Measurements from ENCODE around the gene WNT3.

WNT3 gene

GRCh38 chr17:46792071-46792470 is 26.4 kb downstream of the WNT3 start:
- POLR2A ChIA-PET, result no interaction called here
- CTCF ChIA-PET, result no interaction called here
- Histone ChIP-seq H3K9me3 (ENCODE audit: control insufficient read depth, insufficient read depth, low read depth, low read length) (no peaks in the 10 kb centered on the region), H3K4me3 (ENCODE audit: low read depth, low read length) (no peak overlapping the region), H3K4me1 (ENCODE audit: control insufficient read depth, insufficient read depth, low read length) (no peaks in the 10 kb centered on the region), H3K36me3 (ENCODE audit: control insufficient read depth in 2 of 2, insufficient read depth in 1 of 2, low read length in 2 of 2) (no peaks in the 10 kb centered on the region), H3K27ac (ENCODE audit: extremely low read depth, low read depth, low read length) (no peak overlapping the region)
- TF ChIP-seq, protein P1, sequence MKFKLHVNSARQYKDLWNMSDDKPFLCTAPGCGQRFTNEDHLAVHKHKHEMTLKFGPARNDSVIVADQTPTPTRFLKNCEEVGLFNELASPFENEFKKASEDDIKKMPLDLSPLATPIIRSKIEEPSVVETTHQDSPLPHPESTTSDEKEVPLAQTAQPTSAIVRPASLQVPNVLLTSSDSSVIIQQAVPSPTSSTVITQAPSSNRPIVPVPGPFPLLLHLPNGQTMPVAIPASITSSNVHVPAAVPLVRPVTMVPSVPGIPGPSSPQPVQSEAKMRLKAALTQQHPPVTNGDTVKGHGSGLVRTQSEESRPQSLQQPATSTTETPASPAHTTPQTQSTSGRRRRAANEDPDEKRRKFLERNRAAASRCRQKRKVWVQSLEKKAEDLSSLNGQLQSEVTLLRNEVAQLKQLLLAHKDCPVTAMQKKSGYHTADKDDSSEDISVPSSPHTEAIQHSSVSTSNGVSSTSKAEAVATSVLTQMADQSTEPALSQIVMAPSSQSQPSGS (tag by site-specific recombination; IDR thresholded peaks at IDR 0.05; ENCODE audit: low read depth), result peak; percentile 53
- no peak for TF ChIP-seq ZNF211 (tag by site-specific recombination; IDR thresholded peaks at IDR 0.05; ENCODE audit: low read depth)
- TF ChIP-seq MEIS1 (CRISPR knock-in tag; IDR thresholded peaks at IDR 0.05; ENCODE audit: borderline replicate concordance), result no peak
- TF ChIP-seq SCRT2 (tag by site-specific recombination; IDR thresholded peaks at IDR 0.05), result no peak

DNA sequence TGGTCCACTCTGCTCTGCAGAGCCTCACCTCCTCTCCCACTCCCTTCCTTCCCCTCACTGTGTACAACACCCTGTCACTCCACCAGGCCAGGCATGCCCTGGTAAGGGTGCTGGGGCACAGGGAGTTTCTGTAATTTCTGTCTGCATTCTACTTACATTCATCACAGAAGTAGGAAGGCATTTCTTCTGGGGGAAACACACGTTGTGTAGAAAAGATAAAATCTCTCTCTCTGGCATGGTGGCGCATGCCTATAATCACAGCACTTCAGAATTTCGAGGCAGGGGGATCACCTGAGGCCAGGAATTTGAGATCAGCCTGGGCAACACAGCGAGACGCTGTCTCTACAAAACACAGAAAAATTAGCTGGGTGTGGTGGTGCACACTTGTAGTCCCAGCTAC is 27.0 kb downstream of the WNT3 start:
- Histone ChIP-seq H3K4me3 (ENCODE audit: low read depth, low read length) (no peak overlapping the region), H3K36me3 (ENCODE audit: control insufficient read depth in 2 of 2, insufficient read depth in 1 of 2, low read length in 2 of 2) (no peaks in the 10 kb centered on the region), H3K27ac (ENCODE audit: extremely low read depth, low read depth, low read length) (no peak overlapping the region), H3K4me1 (ENCODE audit: control insufficient read depth, insufficient read depth, low read length) (no peaks in the 10 kb centered on the region), H3K9me3 (ENCODE audit: control insufficient read depth, insufficient read depth, low read depth, low read length) (no peaks in the 10 kb centered on the region)
- POLR2A ChIA-PET, result no interaction called here
- TF ChIP-seq WT1 (tag by site-specific recombination; IDR thresholded peaks at IDR 0.05) (no peak), ZBTB20 (tag by site-specific recombination; IDR thresholded peaks at IDR 0.05) (no peak), ZNF776 (tag by site-specific recombination; IDR thresholded peaks at IDR 0.05; ENCODE audit: borderline replicate concordance) (no peak), ZNF621 (tag by site-specific recombination; IDR thresholded peaks at IDR 0.05) (no peak)
- CTCF ChIA-PET, result no interaction called here

DNA sequence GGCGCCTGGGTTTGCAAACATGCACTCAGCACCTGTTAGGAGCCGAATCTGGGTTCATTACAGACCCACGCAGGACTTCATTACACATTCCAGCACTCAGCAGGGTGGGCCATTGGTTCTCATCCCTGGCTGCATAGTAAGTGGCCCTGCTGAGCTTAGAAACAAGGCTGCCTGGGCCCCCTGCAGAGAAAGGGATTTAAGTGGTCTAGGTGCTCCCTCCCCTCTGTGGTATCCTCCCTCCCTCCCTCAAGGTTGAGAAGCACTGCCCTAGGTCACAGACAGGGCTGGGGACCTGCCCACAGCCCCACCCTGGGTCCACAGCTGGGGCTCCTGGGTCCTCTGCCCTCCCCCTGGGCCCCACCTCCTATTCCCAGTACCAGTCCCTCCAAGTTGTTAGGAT is 28.3 kb downstream of the WNT3 start:
- POLR2A ChIA-PET, result no interaction called here
- Histone ChIP-seq H3K4me1 (ENCODE audit: control insufficient read depth, insufficient read depth, low read length) (no peaks in the 10 kb centered on the region), H3K27ac (ENCODE audit: extremely low read depth, low read depth, low read length) (no peak overlapping the region), H3K36me3 (ENCODE audit: control insufficient read depth in 2 of 2, insufficient read depth in 1 of 2, low read length in 2 of 2) (no peaks in the 10 kb centered on the region), H3K4me3 (ENCODE audit: low read depth, low read length) (no peak overlapping the region), H3K9me3 (ENCODE audit: control insufficient read depth, insufficient read depth, low read depth, low read length) (no peaks in the 10 kb centered on the region)
- CTCF ChIA-PET, result no interaction called here
- TF ChIP-seq ZIC2 (tag by site-specific recombination; IDR thresholded peaks at IDR 0.05) (peak; percentile 91), ZNF707 (tag by site-specific recombination; IDR thresholded peaks at IDR 0.05) (no peak)

DNA sequence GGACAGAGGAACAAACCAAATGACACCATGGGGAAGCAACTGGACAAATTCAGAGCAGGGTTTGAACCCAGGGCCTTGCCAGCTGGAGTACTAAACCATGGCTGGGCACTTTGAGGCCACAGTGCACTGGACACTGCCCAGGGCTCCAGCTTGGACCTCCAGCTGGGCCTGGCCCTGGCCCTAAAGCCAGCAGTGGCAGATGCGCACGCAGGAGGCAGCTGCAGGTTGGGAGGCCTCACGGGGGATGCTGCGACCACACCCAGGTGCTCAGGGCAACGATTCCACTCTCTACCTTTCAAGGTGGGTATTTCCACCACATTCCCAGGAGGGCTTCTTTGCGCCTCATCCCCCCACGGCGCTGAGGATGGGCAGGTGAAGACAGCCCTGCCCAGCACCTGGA is 28.9 kb downstream of the WNT3 start:
- Histone ChIP-seq H3K4me3 (ENCODE audit: low read depth, low read length) (no peak overlapping the region), H3K27ac (ENCODE audit: extremely low read depth, low read depth, low read length) (no peak overlapping the region), H3K36me3 (ENCODE audit: control insufficient read depth in 2 of 2, insufficient read depth in 1 of 2, low read length in 2 of 2) (no peaks in the 10 kb centered on the region), H3K9me3 (ENCODE audit: control insufficient read depth, insufficient read depth, low read depth, low read length) (no peaks in the 10 kb centered on the region), H3K4me1 (ENCODE audit: control insufficient read depth, insufficient read depth, low read length) (no peaks in the 10 kb centered on the region)
- TF ChIP-seq ZFP69B (tag by site-specific recombination; IDR thresholded peaks at IDR 0.05), result no peak
- TF ChIP-seq ZNF398 (tag by site-specific recombination; IDR thresholded peaks at IDR 0.05), result no peak
- TF ChIP-seq SETDB1 (IDR thresholded peaks at IDR 0.05; ENCODE audit: insufficient read length, low read length), result peak; percentile 41
- TF ChIP-seq ZFHX2 (tag by site-specific recombination; conservative IDR thresholded peaks at IDR 0.05), result no peak
- ChIA-PET CTCF (no interaction called here), POLR2A (no interaction called here)
